GM18951 (cell line): Measurements from ENCODE around the gene PTTG2.

Experiments
- POLR2A ChIP-seq: IDR thresholded peaks from 4 replicates; pipeline ENCODE4 v1.6.1; 2011; ENCODE audit warnings: mild to moderate bottlenecking; ENCODE audit not compliant: insufficient read length, insufficient read depth; ENCODE audit errors: extremely low read depth
- in situ Hi-C: fragments of 300-500 bp; cut with MboI; formaldehyde crosslinking; loops from one replicate; pipeline ENCODE4 v1.12.0; 2022; ENCODE audit warnings: low sequenced_read_pairs, mixed read lengths, inconsistent platforms; ENCODE audit not compliant: unreplicated experiment

PTTG2 gene

DNA sequence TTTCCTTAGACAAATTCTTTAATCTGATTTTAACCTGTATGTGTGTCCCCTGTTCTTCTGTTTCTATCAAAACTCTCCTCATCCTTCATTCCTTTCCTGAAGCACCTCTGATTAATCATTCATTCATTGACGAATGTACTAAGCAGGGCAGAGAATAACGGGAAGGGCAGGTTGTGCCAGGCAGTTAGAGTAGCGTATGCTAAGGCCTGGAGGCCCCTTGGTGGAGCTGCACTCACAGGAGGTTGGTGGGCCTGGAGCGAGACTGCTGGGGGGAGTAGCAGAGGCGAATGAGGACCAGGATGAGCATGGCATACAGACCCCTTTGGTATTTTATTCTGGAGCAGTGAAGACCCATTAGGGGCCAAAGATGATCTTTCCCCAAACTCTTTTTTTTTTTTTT, 22.5 kb downstream of the PTTG2 start:
- in situ Hi-C loops, result no loop called here
- no peak for TF ChIP-seq POLR2A

- in situ Hi-C loops, result no loop called here
- no peak for TF ChIP-seq POLR2A
These were observed 23.8 kb downstream of the PTTG2 start for GRCh38 chr4:37983951-37984350.

DNA sequence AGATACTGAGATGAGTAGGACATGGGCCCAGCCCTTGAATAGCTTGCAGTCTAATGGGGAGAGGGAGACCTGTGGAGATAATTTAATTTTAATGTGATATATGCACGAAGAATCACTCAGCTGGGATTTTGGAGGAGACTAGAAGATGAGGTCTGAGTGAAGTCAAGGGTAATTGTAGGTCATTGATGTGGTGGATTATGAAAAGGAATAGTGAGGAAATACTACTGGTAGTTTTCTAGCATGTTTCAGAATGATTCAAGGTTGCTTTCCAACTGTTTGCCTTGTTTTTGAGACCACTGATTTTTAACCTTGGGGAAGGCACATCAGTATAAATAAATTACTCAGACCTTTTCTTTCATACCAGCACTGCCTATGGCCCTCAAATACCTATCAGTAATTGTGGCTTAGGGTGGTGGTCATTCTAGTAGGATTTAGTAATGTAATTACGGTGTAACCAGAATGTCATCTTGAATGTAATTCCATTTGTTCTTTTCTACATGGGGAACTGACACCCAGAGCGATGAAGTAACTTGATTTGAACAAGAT, 25.6 kb downstream of the PTTG2 start:
- TF ChIP-seq POLR2A, result no peak
- in situ Hi-C loops, result no loop called here

DNA sequence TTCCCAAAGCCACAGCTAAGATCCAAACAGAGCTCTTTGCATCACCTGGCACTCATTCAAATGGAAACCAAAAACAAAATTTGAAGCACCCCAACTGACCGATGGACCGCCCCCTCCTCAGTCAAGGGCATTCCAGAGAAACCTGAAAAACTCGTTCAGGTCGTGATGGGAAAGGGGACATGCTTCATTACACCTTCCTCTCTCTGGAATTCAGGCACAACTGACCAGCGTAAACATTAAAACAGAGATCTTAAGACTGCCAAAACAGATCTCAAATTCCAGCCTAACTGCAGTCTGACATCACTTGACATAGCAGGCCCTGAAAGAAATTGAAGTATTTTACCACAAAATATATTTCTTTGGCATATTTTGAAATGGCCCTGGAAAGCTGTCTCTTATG, 28.5 kb downstream of the PTTG2 start:
- in situ Hi-C loops, result no loop called here
- TF ChIP-seq POLR2A, result no peak

DNA sequence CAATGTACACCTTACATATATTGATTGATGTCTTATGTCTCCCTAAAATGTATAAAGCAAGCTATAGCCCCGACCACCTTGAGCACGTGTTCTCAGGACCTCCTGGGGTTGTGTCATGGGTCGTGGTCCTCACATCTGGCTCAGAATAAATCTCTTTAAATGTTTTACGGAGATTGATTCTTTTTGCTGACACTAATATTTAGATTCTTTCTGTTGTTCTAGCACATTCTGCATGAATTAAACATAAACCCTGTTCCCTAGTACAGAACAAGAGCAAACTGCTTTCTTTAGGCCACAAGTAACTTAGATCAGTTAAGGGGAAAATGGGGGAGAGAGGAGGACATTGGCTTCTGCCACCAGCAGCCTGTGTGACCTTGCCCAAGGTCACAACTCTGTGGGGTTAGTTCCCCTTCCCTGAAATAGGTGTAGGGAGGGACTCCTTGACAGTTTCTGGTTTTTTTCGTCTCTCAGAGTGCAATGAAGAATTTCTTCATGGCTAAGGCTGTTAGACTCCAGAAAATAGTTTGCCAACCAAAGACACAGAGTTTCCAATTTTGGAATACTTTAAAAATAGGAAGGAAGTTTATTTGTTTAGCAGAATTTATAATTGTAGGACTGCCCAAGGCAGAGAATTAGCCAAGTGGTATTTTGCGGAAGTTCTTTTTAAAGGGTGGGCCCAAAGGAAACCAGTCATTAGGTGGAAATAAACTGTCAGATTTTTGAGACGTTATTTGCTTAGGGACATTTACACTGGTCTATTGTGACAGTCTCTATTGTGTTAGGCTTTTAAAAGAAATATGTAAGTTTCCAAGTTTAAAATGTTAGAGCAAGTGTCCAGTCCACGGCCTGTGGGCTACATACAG, 29.4 kb downstream of the PTTG2 start:
- no peak for TF ChIP-seq POLR2A
- in situ Hi-C loops, result no loop called here

GRCh38 chr4:37990731-37991245, 30.6 kb downstream of the PTTG2 start:
- no peak for TF ChIP-seq POLR2A
- in situ Hi-C loops, result no loop called here

- in situ Hi-C loops, result no loop called here
- TF ChIP-seq POLR2A, result no peak
These were observed 31.6 kb downstream of the PTTG2 start for GRCh38 chr4:37991623-37992410.

DNA sequence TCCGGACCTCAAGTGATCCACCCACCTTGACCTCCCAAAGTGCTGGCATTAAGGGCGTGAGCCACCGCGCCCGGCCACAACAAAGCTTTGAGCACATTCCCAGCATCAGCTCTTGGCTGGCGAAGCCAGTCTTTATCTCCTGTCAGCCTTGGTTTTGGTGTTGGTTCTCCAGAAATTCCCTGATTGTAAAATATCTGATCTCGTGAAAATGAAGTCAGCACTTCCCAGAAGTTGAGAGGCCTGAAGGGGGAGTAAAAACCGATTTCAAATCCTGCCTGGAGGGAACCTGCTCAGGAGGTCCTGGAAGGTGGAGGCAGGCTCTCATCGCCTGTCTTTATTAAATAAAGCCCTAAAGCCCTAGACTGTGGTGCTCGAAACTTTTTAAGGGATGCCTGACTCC, 33.6 kb downstream of the PTTG2 start:
- in situ Hi-C loops, result no loop called here
- no peak for TF ChIP-seq POLR2A

DNA sequence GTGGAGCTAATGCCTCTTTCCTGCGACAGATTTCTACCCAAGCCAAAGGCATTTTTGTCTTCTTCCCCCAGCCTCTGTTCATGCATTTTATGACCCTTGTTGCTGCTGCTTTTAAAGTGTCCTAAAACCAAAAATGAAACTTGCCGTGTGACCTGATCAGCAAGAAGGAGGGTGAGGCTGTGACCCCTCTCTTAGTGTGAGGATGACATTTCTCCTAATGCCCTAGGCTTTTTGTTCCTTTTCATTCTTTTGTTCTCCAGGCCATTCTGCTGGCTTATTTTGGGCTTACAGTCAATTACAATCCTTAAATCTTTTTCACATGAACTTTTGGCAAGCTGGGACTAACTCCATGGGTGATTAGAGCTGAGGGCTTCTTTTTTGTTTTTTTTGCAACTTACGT, 34.4 kb downstream of the PTTG2 start:
- no peak for TF ChIP-seq POLR2A
- in situ Hi-C loops, result no loop called here

GRCh38 chr4:37995299-37995821, 35.2 kb downstream of the PTTG2 start:
- TF ChIP-seq POLR2A, result no peak
- in situ Hi-C loops, result no loop called here

- no peak for TF ChIP-seq POLR2A
- in situ Hi-C loops, result no loop called here
These were observed 36.0 kb downstream of the PTTG2 start for GRCh38 chr4:37995981-37996775.

DNA sequence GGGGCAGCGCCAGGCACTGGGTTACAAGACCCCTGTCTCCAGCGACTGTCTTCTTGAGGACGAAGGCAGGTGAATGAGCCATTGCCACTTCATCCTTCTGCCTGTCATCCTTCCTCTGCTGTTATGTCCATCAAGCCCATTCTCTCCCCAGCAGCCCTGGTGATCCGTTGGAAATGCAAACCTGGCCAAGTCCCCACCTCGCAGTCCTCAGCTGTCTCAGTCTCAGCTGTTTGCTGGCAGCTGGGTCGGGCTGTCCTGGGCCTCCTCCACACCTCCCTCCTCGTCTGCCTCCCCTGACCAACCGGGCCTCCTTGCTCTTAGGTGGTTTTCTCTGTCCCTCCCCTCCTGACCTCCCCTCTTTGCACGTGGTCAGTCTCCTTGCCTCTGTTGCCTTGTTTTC, 38.0 kb downstream of the PTTG2 start:
- in situ Hi-C loops, result no loop called here
- no peak for TF ChIP-seq POLR2A

GRCh38 chr4:37999000-37999716, 39.0 kb downstream of the PTTG2 start:
- in situ Hi-C loops, result no loop called here
- no peak for TF ChIP-seq POLR2A
